HG03571 (cell line): ENCODE data around the gene STXBP1.

Experiments
- ATAC-seq: cut with Tn5 transposase; IDR thresholded peaks from one replicate; pipeline ENCODE4 v1.9.1; 2021; ENCODE audit not compliant: unreplicated experiment

STXBP1 gene

DNA sequence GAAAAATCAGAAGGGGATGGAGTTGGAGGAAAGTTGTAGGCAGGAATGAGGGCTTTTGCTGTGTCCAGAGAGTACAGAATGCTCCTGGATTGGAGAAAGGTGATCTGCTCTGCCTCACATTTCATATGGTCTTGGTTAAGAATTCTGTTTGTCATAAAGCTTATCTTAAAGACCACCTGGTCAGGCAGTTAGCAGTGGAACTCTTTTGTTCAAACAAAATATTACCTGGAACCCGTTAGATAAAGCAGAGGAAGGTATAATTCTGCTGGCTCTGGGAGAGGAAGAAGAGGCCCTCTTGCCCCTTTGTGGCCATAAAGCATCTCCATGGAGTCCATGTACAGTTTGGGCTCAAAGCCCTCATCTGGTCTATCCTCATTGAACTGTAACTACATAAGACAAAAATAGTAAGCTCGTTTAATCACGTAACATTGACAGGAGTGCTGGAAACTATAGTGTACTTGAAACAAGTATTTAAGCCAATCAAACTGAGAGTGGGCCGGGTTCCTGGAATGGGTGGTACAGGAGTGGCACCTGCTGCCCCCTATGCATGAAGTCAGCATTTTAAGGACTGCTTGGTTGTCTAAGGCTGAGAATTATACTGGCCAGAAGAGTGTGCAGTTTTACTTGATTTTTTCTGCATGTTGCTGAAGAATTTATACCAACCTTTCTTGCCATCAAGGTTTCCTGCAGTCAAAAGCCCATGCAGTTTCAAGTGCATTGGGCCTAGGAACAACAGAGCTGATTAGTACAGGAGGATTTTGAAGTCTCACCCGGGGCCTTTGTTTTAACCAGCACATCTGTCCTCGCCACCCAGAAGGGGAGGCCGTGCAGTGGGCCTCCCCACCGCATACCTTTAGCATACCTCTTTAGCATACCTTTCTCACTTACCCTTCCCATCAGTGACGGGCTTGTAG is 39.9 kb downstream of the STXBP1 start:
- no peak for ATAC-seq

DNA sequence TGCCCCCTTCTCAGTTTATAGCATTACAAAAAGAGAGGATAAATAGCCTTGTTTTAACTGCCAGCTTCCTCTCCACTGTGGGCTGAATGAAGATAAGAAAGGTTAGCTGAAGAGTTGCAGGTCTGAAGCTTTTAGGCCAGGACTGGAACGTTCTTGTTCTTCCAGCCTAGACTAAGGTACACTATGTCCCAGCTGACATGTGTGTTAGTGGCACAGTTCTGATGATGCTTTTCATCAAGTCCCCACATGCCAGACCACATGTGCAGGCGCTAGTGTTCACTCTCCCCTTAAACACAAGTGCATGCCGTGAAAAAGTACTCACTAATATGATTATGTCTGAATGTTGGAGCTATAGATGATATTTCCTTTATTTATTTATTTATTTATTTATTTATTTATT is 40.7 kb downstream of the STXBP1 start:
- ATAC-seq, result no peak

DNA sequence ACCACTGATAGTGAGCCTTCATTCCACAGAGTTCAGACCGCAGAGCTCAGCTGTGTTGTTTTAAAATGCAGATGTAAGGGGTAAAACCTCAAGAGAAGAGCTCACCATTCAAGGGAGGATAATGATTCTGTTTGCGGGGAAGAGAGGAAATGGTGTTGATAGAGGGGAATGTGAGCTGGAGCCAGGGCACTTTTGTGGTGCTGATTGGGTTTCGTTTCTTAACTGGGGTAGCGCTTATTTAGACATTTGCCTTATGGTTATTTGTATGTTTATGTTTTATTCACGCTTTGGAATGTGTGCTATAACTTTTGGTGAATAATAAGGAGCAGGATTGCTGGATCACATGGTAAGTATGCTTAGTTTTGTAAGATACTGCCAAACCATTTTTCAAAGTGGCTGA is 42.5 kb downstream of the STXBP1 start:
- ATAC-seq, result no peak

DNA sequence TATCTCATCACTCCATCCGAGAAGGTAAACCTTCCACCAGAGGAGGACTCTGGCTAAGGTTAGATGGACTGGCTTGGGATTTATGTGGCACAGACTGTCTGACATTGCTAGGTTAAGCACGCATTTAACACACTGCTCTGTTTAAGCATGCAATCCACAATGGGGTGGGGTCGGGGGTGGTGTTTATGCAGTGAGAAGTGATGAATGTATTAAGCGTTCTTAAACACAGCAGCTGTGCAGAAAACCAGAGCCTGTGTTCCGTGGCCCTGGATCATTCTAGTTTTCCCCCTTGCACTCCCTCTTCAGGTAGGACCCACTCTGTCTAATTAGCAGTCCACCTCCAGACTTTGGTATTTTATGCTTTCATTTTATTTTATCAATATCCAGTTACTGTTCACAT is 46.4 kb downstream of the STXBP1 start:
- no peak for ATAC-seq

DNA sequence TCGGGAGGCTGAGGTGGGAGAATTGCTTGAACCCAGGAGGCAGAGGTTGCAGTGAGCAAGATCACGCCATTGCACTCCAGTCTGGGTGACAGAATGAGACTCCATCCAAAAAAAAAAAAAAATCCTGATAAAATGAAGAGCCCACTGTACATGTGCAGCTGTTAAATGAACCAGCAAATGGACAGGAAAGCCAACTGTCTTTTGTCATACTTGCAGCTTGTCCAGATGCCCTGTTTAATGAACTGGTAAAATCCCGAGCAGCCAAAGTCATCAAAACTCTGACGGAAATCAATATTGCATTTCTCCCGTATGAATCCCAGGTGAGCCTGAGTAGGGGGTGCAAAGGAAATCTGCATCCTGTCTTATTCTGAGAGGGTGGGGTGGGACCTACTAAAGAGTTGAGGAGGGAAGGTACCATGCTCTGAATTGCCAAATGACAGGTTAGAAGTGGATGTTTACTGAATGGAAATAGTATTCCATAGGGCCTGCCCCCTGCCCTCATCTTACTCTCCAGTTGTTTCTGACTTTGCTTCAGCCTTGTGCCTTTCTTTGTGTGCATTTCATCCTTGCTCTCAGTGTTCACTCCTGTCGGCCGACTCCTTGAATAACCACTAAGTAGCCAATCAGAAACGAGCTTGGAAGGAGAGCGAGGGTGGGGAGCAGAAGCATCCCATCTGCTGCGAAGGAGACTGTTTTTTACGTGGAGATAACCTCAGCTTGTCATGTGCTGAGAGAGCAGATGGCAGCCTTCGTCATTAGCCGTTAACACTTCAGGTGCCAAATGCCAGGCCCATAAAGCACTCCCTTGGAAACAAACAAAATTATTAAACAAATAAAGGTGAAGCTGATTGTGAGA is 49.0 kb downstream of the STXBP1 start:
- no peak for ATAC-seq

DNA sequence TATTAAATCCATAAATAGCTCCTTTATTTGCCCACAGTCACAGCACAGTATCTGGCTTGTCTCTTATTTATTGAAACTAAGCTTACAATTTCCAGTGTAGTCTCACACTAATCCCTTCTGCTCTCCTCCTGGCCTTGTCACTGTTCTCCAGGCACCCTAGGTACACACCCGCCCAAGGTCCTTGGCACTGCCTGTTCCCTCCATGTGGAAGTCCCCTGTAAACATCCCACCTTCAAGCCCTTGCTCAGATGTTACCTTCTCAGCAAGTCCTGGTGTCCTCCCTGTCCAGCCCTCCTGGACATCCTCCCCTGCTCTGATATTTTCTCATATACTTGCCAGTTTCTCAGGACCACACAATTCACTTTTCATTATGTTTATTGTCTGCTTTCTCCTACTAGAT is 50.5 kb downstream of the STXBP1 start:
- no peak for ATAC-seq

DNA sequence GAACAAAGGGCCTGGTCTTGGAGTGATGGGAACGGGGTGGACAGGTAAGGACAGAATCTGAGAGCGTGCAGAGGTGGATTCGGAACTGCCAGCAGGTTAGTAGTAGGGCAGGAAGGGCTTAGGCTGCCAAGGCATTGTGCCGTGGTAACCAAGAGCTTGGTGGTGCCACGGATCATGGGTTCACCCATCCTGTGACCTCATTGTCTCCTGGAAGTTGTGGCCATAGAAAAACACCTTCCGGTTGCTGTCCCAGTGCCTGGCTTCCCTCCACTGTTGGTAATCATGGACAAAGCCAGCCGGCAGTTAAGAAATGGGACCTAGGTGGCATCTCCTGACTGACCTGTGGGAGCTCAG is 52.2 kb downstream of the STXBP1 start:
- ATAC-seq, result no peak

DNA sequence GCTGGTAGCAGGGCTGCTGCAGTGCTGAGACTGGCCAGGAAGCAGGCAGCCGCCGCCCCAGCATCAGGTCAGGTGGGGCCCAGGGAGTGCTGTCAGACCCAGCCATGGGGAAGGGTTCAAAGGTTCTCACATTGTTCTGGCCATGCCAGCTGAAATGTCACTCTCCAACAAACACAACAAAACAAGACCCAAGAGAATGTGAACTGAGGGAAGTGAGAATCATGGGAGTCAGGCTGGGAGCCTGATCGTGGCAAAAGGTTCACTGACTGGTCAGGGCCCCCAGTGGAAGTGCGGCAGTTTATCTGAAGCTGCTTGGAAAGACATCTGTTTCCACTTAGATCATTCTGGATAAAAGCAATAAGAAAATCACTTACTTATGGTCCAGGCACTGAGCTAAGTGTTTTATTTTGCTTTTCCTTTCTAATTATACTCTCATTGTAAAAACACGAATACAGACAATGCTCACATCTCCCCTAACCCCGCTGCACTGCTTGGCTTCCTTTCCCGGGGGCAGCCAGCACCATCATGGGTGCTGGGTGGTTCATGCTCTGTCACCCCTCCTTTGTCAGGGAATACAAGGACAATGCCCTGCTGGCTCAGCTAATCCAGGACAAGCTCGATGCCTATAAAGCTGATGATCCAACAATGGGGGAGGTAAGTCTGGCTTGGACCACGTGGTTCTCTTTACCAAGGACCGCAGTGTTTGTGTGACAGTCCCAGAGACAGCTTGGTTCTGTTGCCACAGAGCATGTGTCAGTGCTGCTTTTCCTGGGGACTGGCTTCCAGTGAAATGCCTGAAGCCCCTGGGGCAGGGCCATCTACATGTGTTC is 52.8 kb downstream of the STXBP1 start:
- ATAC-seq, result no peak

DNA sequence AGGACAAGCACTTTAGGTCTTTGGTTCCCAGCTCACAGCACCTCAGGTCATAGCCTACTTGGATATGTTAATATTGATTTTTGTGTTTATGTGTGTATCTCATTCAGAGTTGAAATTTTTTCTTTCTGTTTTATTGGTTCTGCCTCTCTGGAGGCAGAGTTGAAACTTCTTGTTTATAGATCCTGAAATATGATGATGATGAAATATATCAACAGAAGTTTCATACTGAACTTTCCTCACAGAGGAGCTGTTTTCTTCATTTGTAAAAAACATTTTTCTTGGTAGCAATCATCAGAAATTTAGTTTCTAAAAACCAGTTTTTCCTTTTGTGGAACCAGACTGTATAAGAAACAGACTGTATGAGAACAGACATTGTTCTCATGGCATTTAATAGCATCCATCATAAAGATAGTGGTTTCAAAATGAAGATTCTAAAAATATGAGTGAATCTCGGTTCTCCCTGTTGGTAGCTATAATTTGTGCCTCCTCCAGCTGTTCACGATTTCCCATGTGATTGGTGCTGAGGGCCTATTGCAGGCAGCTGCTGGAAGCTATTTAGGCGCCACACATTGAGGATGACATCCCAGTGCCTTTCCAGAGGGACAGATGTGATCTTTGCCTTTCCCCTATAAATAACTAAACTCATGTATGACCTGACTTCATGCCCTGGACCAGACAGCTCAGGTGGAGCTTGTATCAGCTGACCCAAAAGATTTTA is 55.2 kb downstream of the STXBP1 start:
- no peak for ATAC-seq

DNA sequence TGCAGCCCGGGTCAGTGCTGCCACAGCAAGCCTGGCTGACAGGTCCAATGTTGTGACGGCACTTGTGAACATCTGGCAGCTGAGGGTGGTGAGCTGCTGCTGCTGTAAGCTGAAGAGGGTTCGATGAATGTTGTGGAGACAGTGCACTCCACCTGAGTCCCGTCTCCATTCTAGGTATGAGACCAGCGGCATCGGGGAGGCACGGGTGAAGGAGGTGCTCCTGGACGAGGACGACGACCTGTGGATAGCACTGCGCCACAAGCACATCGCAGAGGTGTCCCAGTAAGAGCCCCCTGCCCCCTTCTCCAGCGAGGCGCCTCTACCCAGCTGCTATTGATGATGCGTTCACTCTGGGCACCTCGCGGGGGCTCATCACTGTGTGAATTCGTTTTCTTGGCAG is 55.8 kb downstream of the STXBP1 start:
- ATAC-seq, result no peak

DNA sequence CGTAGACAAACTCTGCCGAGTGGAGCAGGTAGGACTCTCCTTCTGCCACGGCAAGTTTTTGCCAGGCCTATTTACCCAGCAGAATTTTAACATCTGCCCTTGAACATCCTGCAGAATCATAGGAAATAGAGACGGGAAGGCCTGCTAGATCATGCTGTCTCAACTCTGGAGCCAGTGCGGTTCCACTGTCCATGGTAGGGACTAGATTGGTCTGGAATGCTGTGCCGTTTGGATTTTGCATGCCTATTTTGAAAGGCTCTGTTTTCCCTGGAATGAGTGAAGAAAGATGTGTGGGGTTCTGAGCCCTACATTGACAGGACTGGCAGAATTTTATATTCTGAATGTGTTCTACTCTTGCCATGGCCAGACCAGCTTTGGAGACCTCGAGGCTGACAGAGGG is 61.2 kb downstream of the STXBP1 start:
- no peak for ATAC-seq

DNA sequence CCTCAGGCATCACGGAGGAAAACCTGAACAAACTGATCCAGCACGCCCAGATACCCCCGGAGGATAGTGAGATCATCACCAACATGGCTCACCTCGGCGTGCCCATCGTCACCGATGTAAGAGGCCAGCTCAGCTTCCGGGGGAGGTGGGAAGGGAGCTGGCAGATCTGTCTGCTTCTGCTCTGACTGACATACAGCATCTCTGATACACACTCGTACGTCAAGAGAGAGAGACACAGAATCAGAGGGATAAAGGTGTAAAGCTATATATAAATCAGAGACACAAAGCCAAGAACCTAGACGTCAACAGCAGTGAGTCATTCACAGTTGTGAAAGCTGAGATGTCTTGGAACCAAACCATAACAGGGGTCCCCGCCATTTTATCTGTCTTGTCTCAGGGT is 64.6 kb downstream of the STXBP1 start:
- ATAC-seq, result no peak

DNA sequence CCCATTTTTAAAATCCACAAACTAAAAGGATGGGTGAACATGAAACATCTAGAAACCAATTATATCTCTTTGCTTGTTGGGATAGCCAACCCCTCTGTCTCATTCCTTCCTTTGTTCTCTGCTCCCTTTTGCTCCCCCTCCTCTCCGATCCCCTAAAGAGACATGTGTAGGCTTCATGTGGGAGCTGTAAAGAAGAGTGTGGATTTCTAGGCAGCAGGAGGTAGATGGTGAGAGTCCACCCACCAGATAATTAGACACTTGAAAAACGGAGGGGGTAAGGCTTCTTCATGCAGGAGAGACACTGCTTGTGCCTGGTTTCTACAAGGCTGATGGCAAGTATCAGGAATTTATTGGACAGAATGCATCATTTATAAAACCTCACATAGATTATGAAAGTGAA is 67.4 kb downstream of the STXBP1 start:
- ATAC-seq, result no peak

DNA sequence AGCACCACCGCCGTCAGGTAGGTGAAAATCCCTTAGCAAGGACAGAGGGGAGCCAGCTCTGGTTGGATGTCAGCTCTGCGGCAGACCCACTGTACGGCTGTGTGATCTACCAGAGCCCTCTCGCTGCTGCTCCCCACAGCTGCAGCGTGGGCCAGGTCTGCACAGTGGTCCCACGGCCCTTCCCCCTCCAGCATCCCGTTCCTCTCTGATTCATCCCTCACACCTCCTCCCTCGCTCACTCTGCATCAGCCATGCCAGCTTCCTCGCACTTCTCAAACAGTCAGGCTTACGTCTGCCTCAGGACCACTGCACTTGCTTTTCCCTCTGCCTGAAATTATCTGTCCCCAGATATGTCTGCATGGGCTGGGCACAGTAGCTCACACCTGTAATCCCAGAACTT is 68.1 kb downstream of the STXBP1 start:
- ATAC-seq, result no peak

DNA sequence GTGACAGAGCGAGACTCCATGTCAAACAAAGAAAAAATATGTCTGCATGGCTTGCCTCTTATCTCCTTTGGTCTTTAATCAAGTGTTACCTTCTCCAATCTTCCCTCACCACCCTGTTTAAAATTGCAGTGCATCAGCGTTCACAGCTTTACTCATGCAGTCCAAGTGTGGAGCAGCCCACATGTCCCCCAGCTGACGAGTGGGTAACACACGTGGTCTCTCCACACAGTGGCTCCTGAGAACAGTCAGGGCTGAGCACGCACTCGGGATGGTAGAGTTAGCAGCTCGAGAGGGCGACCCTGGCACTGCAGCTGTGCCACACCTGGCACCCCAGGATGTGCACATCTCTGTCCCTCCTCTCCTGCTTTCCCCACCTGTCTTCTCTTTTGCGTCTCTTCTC is 68.8 kb downstream of the STXBP1 start:
- no peak for ATAC-seq

DNA sequence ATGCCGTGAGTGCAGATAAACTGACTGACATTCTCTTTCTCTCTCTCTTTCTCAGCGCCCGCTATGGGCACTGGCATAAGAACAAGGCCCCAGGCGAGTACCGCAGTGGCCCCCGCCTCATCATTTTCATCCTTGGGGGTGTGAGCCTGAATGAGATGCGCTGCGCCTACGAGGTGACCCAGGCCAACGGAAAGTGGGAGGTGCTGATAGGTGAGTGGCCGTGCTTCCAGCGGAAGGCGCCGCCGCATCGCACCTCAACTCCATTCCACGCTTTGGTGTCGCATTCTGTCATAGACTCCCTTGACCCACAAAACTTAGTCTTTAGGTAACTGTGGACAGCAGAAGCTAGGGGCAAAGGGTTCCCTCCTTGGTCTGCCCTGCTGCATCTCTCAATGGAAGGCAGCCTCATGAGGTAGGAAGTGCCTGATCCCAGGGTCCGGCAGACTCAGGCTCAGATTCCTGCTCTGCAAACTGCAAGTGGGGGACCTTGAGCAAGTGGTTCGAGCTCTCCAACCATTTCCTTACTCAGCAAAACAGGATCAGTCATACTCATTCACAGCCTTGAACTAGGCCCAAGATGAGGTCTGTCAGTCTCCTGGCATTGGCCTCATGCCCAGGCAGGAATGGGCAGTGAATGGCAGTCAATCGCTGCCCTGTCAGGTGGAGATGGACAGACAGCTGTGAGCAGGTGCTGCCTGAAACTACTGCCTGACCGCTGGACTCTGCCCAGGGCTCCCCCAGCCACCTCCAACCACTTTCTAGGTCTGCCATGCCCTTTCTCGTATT is 70.5 kb downstream of the STXBP1 start:
- ATAC-seq, result no peak

DNA sequence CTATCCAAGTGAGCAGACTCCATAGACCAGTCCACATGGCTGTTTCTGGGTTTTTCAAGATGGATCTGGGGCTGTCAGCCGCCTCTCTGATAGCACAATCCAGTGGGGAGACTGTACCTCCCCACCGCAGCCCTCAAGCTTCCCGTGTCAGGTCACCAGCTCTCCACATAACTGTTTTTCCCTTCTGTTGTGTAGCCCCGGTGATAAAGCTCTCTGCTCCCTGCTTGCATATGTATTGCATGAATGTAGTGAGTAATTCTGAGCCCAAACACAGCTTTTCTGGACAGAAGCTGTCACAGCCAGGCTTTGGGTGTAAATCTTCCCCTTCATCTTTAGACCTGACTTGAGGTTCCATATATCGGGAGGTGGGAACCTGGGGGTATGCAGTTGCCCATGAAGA is 71.6 kb downstream of the STXBP1 start:
- ATAC-seq, result no peak

DNA sequence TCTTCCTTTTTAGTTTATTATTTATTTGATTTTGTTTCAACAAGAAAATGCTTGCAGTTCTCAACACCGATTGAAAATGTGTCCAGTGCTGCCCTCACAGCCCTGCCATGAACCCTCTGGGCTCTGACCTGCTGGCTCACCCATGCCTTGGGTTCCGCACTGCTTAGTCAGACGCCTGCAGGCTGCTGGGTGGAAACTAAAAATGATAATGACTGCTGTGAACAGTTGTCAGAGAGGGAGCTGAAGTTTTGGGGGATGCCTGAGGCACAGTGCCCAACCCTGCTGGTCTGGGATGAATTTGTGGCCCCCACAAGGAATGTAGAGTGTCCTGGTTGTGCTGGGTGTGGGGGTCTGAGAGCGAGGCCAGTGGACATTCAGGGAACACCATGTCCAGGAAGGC is 72.5 kb downstream of the STXBP1 start:
- ATAC-seq, result no peak

DNA sequence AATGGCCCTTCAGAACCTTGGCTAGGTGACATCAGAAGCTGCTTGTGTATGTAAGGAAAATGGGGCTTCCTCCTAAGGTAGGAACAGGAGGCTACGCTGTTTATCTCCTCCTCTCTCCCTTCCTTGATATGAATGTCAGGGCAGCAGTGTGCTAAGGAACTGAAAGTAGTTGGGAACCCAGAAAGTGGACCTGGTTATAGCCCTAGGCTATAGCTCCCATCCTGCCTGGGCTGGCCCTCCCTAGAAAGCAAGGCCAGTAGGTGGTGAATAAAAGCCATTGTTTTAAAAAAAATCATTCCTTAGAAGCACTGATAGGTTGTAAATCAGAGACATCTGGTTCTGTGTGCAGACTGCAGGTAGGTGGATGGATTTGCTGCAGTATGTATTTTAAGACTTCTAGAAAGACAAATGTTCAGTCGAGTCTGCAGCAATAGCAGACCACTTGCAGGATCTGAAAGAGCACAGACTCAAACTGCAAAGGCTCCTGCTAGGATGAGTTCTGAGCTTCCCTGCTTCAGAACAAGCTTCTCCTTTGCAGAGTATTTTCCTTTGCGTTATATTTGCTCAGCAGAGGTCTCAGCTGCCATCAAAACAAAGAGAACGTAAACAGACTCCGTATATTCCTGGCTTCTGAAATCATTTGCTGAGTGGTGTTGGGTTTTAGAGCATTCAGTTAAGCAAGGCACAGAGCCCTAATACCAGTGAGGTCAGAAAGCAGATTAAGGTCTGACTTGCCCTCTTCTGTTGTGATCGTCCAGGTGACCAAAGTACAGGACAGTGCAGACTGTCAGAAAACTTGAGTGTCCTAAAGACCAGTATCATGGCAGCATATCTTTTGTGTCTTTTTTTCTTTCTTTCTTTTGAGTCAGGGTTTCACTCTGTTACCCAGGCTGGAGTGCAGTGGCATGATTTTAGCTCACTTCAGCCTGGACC is 74.7 kb downstream of the STXBP1 start:
- no peak for ATAC-seq
